Adipose tissue (tissue), 3 donors: ENCODE measurements around the gene SLC47A2. TPM values are rescaled to one million over a fixed set of nuclear protein-coding genes. Genes with fewer than 3 reads are reported as not detected.
"Not testable (repeated sequence)": the region's sequence is repeated elsewhere in the genome, so short reads cannot be mapped to it uniquely, and the experiment has no call there.

Experiments used
- H3K27ac ChIP-seq: one replicate; pipeline ENCODE4 v1.5.1; 2013; ENCODE audit warnings: low read depth, low read length
- WGBS, 3 donors: extraction: QIAGEN DNeasy Blood & Tissue Kit; methylation state at CpG; one replicate each; pipeline ENCODE4 v1.1.7; 2013; 5-methylcytosine and 5-hydroxymethylcytosine counted together
- polyA plus RNA-seq, 3 donors: library from polyadenylated mRNA; stranded (reverse); fragments of 200-250 nt; gene quantifications; one replicate each; pipeline ENCODE4 v1.2.3, GENCODE V29; 2013
- donor health status: healthy with polysubstance abuse.
- donor health status: Bipolar disorder and iron deficiency.
- donor health status: healthy.

SLC47A2 gene, protein sequence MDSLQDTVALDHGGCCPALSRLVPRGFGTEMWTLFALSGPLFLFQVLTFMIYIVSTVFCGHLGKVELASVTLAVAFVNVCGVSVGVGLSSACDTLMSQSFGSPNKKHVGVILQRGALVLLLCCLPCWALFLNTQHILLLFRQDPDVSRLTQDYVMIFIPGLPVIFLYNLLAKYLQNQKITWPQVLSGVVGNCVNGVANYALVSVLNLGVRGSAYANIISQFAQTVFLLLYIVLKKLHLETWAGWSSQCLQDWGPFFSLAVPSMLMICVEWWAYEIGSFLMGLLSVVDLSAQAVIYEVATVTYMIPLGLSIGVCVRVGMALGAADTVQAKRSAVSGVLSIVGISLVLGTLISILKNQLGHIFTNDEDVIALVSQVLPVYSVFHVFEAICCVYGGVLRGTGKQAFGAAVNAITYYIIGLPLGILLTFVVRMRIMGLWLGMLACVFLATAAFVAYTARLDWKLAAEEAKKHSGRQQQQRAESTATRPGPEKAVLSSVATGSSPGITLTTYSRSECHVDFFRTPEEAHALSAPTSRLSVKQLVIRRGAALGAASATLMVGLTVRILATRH
- polyA plus RNA-seq: not detected

- 78 to 82% (median 80%) methylated on average over 8 to 13 of the region's 13 CpGs for WGBS, 3 donors
- no peak within 1 kb of the TSS for H3K27ac ChIP-seq
Observed at GRCh38 chr17:19716108-19717030, at the start of gene SLC47A2. Gene SLC47A2, minus strand, starts transcription at chr17:19716584. Its CDS starts 29 bp downstream, at chr17:19716555.

- H3K27ac ChIP-seq: no peak overlapping the region
- WGBS, 3 donors: 66 to 73% (median 70%) methylated on average over 7 of the region's 7 CpGs
Observed at GRCh38 chr17:19766016-19766415, 49.6 kb upstream of the SLC47A2 start.

- WGBS, 3 donors: 92 to 94% (median 93%) methylated on average over 6 of the region's 6 CpGs
- H3K27ac ChIP-seq: not testable (repeated sequence)
Observed at GRCh38 chr17:19763991-19764390, 47.6 kb upstream of the SLC47A2 start.

- 88 to 97% (median 93%) methylated on average over 2 of the region's 2 CpGs for WGBS, 3 donors
- no peak overlapping the region for H3K27ac ChIP-seq
Observed at GRCh38 chr17:19763416-19763815, 47.0 kb upstream of the SLC47A2 start.

- WGBS, 3 donors: 26 to 35% (median 29%) methylated on average over 15 of the region's 15 CpGs
- H3K27ac ChIP-seq: no peak overlapping the region
Observed at GRCh38 chr17:19762515-19762961, 46.2 kb upstream of the SLC47A2 start.

DNA sequence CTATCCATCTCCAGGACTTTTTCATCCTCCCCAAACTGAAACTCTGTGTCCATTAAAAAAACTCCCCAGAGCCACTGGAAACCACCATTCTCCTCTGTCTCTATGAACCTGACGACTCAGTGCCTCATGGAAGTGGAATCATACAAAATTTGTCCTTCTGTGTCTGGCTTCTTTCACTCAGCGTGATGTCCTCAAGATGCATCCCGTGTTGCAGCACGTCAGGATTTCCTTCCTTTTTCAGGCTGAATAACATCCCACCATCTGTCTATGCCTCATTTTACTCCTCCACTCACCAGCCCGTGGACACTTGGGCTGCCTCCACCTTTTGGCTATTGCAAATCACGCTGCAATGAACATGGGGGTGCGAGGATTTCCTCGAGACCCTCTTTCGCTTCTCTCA lies 44.4 kb upstream of the SLC47A2 start:
- H3K27ac ChIP-seq: no peak overlapping the region
- 56 to 70% (median 57%) methylated on average over 9 of the region's 9 CpGs for WGBS, 3 donors

- 73 to 84% (median 82%) methylated on average over 24 of the region's 24 CpGs for WGBS, 3 donors
- H3K27ac ChIP-seq: no peak overlapping the region
Observed at GRCh38 chr17:19759568-19760549, 43.5 kb upstream of the SLC47A2 start.

DNA sequence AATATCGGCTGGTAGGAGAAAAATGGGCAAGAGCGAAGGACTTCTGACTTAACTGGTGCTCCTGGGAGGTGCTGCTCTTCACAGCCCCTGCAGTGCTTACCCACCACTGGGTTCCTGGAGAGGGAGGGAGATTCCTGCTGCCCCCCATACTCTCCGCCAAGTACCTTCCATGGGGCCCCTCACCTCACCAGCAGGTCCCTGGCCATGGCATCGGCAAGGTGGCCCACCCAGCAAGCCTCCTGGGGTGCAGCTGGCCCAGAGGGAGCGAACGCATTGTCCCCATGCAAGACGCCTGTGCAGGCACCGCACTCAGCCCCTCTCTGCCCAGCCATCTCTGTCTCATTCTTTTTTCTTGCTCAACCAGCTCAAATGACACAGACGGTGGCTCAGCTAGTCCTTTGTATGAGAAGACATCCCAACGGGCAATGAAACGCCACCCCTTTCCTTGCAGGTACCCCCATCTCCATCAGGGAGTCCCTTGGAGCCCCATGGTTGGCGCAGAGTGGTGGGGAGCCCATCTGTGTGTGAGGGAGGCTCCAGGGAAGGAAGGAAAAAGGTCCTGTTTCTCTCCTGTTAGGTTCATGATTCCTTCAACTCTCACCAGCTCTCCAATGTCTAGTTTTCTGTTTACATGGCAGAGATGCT lies 41.3 kb upstream of the SLC47A2 start:
- no peak overlapping the region for H3K27ac ChIP-seq

GRCh38 chr17:19756546-19756945 lies 40.2 kb upstream of the SLC47A2 start:
- H3K27ac ChIP-seq: no peak overlapping the region
- WGBS, 3 donors: 59 to 68% (median 67%) methylated on average over 10 of the region's 10 CpGs

More for the DNA sequence above, 41.3 kb upstream of the SLC47A2 start:
- 75 to 88% (median 88%) methylated on average over 12 of the region's 12 CpGs for WGBS, 3 donors

DNA sequence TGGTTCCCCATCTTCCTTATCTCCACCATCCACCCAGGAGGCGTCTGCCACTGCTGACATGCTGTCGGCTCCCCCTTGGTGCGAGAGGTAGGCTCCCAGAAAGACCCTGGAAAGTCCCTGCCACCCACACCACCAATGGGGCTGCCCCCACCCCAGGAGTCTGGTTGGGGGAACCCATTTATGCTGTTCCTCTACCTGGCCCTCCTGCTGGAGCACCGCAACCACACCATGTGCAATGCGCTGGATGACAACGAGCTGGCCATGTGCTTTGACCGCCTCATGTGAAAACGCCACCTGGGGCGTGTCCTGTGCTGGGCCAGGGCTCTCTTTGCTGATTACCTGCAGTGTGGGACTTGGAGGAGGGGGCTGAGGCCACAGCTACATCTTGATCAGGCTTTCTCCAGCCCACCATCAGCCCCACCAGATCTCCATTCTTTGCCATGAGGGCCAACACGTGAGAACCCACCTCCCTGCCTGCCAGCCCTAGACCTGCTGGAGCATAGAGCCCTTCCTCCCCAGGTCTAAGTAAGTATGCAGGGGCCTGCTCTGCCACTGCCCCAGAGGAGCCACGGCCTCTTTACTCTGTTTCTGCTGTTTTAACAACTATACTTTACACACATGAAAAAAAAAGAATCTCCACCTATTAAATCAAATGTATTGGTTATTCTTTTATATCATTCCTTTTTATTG lies 39.6 kb upstream of the SLC47A2 start:
- no peak overlapping the region for H3K27ac ChIP-seq
- 83 to 91% (median 90%) methylated on average over 11 of the region's 11 CpGs for WGBS, 3 donors

DNA sequence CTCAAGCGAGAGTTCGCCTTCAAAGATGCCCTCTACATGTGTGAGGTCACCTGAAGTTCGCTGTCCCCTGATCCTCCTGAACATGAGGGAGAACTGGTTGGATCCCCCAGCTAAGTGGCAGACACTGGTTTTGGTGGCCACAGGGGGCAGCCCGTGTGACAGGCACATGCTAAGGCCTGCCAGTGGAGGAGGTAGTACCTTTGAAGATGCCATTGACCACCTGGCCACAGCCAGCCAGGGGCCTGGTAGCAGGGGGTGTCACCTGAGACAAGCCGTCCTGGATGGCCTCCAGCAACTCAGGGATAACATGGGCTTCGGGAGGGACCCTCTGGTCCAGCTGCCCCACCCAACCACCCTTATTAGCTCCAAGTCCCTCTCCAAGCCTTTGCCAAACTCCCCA lies 39.0 kb upstream of the SLC47A2 start:
- H3K27ac ChIP-seq: no peak overlapping the region
- 88 to 90% (median 90%) methylated on average over 6 of the region's 6 CpGs for WGBS, 3 donors

DNA sequence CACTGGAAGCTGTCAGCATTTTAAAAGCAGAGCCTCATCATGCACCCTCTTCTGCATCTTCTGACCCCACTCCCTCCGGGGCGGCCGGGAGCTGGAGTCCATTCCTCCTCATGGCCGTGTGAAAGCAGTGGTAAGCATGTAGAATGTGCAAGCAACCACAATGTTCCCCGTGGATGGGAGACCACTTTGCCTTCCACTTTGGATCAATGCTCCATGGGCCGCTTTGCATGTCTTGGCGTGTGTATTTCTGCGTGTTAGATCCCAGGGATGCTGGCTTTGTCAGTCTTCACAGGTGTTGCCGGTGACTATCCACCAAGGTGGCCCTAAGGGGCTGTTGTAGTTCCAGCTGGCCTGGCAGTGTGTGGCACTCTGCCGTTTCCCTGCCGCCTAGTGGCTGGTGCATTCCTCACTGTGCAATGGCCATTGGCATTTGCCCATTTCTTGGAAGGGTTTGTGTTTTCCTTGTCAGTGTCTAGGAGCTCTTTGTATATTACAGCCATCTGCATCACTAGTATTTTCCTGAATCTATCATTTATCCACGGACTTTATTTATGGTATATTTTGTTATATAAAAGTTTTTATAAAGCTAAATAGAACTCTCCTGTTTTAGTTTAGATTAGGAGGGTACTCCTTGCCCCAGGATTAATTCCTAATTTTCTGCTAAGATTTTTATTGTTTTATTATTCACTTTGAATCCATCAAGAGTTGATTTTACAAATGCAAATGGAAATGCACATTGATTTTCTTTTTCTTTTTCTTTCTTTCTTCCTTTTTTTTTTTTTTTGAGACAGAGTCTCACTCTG lies 37.5 kb upstream of the SLC47A2 start:
- no peak overlapping the region for H3K27ac ChIP-seq
- 69 to 82% (median 77%) methylated on average over 12 of the region's 12 CpGs for WGBS, 3 donors

- H3K27ac ChIP-seq: no peak overlapping the region
- 46 to 72% (median 47%) methylated on average over 12 of the region's 12 CpGs for WGBS, 3 donors
Observed at GRCh38 chr17:19753051-19753509, 36.7 kb upstream of the SLC47A2 start.

- H3K27ac ChIP-seq: no peak overlapping the region
- 81 to 87% (median 86%) methylated on average over 15 of the region's 15 CpGs for WGBS, 3 donors
Observed at GRCh38 chr17:19752216-19753050, 36.0 kb upstream of the SLC47A2 start.

GRCh38 chr17:19750835-19751234 lies 34.5 kb upstream of the SLC47A2 start:
- no peak overlapping the region for H3K27ac ChIP-seq
- 93 to 100% (median 98%) methylated on average over 3 of the region's 3 CpGs for WGBS, 3 donors
